GM12874 (cell line): ENCODE data around the gene TREH.

Experiments
- TF ChIP-seq, protein P1 (sequence below): IDR thresholded peaks from 2 replicates; pipeline ENCODE4 v1.5.1; 2011; ENCODE audit warnings: low read depth, mild to moderate bottlenecking, control low read depth, low read length, moderate library complexity; ENCODE audit not compliant: insufficient read depth

Gene TREH, protein sequence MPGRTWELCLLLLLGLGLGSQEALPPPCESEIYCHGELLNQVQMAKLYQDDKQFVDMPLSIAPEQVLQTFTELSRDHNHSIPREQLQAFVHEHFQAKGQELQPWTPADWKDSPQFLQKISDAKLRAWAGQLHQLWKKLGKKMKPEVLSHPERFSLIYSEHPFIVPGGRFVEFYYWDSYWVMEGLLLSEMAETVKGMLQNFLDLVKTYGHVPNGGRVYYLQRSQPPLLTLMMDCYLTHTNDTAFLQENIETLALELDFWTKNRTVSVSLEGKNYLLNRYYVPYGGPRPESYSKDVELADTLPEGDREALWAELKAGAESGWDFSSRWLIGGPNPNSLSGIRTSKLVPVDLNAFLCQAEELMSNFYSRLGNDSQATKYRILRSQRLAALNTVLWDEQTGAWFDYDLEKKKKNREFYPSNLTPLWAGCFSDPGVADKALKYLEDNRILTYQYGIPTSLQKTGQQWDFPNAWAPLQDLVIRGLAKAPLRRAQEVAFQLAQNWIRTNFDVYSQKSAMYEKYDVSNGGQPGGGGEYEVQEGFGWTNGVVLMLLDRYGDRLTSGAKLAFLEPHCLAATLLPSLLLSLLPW

GRCh38 chr11:118679483-118679882 lies at the start of gene TREH:
TREH (minus strand) TSS chr11:118679650; CDS start chr11:118679627, 23 bp downstream.
- TF ChIP-seq, protein P1, sequence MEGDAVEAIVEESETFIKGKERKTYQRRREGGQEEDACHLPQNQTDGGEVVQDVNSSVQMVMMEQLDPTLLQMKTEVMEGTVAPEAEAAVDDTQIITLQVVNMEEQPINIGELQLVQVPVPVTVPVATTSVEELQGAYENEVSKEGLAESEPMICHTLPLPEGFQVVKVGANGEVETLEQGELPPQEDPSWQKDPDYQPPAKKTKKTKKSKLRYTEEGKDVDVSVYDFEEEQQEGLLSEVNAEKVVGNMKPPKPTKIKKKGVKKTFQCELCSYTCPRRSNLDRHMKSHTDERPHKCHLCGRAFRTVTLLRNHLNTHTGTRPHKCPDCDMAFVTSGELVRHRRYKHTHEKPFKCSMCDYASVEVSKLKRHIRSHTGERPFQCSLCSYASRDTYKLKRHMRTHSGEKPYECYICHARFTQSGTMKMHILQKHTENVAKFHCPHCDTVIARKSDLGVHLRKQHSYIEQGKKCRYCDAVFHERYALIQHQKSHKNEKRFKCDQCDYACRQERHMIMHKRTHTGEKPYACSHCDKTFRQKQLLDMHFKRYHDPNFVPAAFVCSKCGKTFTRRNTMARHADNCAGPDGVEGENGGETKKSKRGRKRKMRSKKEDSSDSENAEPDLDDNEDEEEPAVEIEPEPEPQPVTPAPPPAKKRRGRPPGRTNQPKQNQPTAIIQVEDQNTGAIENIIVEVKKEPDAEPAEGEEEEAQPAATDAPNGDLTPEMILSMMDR, result no peak

DNA sequence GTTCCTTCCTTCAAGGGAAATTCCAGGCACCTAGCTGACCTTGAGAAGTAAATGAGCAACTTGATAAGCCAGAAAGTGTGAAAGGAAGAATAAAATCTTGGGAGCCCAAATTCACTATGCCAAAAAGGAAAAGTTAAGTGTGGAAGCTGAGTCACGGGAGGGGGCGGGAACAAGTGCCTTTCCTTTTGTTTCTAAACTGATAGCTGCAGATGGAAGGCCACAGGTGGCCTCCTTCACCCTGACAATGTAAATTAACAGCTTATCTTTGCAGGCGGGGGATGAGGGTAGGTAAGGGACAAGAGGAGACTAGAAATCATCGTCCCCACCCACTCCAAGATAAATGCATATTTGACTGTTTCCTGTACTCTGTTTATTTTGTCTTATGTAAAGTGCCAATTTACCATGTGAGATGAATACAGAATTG lies 36.4 kb upstream of the TREH start:
- TF ChIP-seq, protein P1, result no peak

DNA sequence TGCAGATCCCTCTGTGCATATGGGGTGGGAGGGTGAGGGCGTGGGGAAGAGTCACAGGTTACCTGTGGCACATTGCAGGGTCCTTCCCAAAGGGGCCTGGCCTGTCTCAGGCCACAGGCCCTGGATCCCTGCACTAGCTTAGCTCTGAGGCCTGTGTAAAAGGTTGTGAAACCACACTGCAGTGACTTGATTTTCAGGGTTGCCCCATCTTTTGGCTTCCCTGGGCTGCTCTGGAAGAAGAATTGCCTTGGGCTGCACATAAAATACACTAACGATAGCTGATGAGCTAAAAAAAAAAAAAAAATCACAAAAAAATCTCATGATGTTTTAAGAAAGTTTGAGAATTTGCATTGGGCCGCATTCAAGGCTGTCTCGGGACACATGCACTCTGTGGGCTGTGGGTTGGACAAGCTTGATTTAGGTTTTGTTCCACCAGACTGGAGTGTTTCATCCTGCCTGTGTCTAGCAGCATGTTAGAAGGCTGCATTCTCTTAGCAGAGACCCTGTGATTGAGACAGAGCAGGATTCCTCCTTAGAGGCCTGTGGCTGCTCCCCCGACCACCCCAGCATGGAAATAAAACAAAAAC lies 35.9 kb upstream of the TREH start:
- TF ChIP-seq, protein P1, result no peak

- TF ChIP-seq, protein P1, result no peak
Measured at GRCh38 chr11:118714816-118715215, 35.4 kb upstream of the TREH start.

GRCh38 chr11:118708296-118708695 lies 28.8 kb upstream of the TREH start:
- TF ChIP-seq, protein P1, result no peak

DNA sequence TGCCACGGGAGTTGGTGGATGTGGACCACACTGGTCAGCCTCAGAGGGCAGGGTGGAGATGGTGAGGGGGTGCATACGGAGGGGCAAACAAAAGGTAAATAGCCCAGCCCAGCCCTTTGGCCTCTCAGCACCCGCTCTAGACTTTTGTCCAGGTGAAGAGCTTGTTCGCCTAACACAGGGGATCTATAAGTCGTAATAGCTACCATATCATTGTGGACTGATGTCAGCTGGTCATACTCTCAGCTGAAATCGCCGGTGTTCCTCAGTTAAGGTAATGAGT lies 27.0 kb upstream of the TREH start:
- TF ChIP-seq, protein P1, result no peak

- TF ChIP-seq, protein P1, result no peak
Measured at GRCh38 chr11:118705791-118706545, 26.5 kb upstream of the TREH start.
